A549 (cell line): Measurements from ENCODE around the gene ATP10A.

Experiments used
- BCL3 ChIP-seq: fragments of >200 bp; sonication (Bioruptor Twin); formaldehyde crosslinking; IDR thresholded peaks from 3 replicates; pipeline ENCODE4 v1.6.1; 2016
- CBX2 ChIP-seq: fragments of 200-600 bp; sonication (generic); IDR thresholded peaks from 2 replicates; pipeline ENCODE4 v1.6.1; 2016; ENCODE audit warnings: low read depth, mild to moderate bottlenecking, borderline replicate concordance
- CEBPB ChIP-seq, 2 experiments: fragments of >200 bp in 1 of 2; sonication (Bioruptor Twin) in 1 of 2; formaldehyde crosslinking in 1 of 2; IDR thresholded peaks; 2 replicates each; pipeline ENCODE4 v1.6.1; 2012 to 2016
- CTCF ChIP-seq: fragments of >200 bp; sonication (Bioruptor Twin); formaldehyde crosslinking; IDR thresholded peaks from 3 replicates; pipeline ENCODE4 v1.5.1; 2016
- HOXA7 ChIP-seq: fragments of 250-450 bp; sonication (Bioruptor Pico); IDR thresholded peaks from 2 replicates; pipeline ENCODE4 v1.5.0; 2020; ENCODE audit warnings: mild to moderate bottlenecking, moderate library complexity
- KDM1A ChIP-seq: fragments of 200-600 bp; sonication (generic); IDR thresholded peaks from 2 replicates; pipeline ENCODE4 v1.6.1; 2016; ENCODE audit warnings: low read depth, mild to moderate bottlenecking
- NFE2L2 ChIP-seq: fragments of 150-350 bp; conservative IDR thresholded peaks from 2 replicates; pipeline ENCODE4 v1.6.1; 2014; ENCODE audit warnings: low read length
- POLR2A ChIP-seq: IDR thresholded peaks from 2 replicates; pipeline ENCODE4 v1.6.1; 2012; ENCODE audit warnings: mild to moderate bottlenecking, low read length
- RAD21 ChIP-seq, 2 experiments: fragments of >200 bp in 1 of 2; sonication (Bioruptor Twin) in 1 of 2; formaldehyde crosslinking in 1 of 2; IDR thresholded peaks in 1 of 2; conservative IDR thresholded peaks in 1 of 2; 2 replicates in 1 of 2; 3 replicates in 1 of 2; pipeline ENCODE4 v1.6.1; 2012 to 2018; ENCODE audit warnings: inconsistent platforms in 1 of 2

GRCh38 chr15:25659251-25659650, 203.9 kb downstream of the ATP10A start:
- TF ChIP-seq CEBPB (IDR thresholded peaks at IDR 0.05), result no peak
- no peak for TF ChIP-seq RAD21 (conservative IDR thresholded peaks at IDR 0.05 in 1 of 2, IDR thresholded peaks at IDR 0.05 in 1 of 2)
- no peak for TF ChIP-seq BCL3
- no peak for TF ChIP-seq NFE2L2
- TF ChIP-seq HOXA7 (CRISPR knock-in tag), result no peak
- no peak for TF ChIP-seq CTCF
- no peak for TF ChIP-seq KDM1A
- no peak for TF ChIP-seq POLR2A
- TF ChIP-seq CBX2, result no peak
